ENCODE data around the gene ACSL6. TPM values are rescaled to one million over a fixed set of nuclear protein-coding genes. Genes with fewer than 3 reads are reported as not detected.

The ACSL6 gene
- total and polyA plus RNA-seq, 5 donors from 2014 or later = 3.0 to 5.7 (median 5.5) TPM

DNA sequence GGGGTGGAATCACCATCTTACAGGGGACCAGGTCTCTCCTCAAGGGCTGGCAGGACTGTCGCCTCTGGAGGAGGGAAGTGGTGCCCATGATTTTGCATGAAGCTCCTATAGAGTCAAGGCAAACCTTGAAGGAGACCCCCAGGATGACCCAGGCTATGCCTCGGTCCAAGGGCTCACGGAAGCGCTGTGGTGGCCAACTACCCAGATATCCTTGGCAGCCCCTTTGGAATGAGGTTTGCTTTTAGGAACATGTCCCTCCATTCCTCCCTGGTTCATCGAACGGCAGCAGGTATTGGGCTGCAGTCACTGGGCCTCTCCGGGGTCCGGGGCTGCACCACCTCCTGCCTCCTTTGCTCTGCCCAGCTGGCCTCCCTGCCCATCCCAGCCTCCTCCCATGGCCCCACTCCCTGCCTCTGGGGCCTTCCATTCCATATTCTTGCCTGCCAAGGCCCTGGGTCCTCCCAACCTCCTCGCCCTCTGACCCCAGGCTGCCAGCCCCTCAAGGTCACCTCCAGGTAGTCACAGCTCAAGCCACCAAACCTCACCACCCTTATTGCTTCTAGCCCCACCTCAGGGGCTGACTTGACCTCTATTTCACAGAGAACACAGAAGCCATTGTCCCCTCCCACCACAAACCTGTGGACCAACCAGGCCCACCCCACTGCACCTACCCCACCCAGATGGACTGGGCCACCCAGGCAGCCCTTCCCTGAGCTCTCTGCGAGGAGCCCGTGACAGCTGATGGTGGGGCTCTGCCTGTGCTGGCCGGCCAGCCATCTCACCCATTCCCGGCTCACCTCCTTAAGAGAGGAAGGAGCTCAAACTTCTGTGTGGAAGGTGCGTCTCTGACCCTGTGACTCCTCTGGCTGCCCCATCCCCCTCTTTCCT, 45.4 kb upstream of the ACSL6 start:
- Histone ChIP-seq H3K4me3 (ENCODE audit: low read depth, low read length) (no peak overlapping the region), H3K27me3 (ENCODE audit: control insufficient read depth, insufficient read depth, low read length) (no peaks in the 10 kb centered on the region), H3K9me3 (ENCODE audit: control insufficient read depth in 2 of 2, low read length in 2 of 2) (no peaks in the 10 kb centered on the region), H3K36me3 (ENCODE audit: control insufficient read depth, insufficient read depth, low read length) (no peaks in the 10 kb centered on the region), H3K4me1 (ENCODE audit: control insufficient read depth, insufficient read depth, low read length, poor library complexity, severe bottlenecking) (peaks cover 33% of the 10 kb centered on the region), H3K27ac (ENCODE audit: insufficient read depth, low read length, poor library complexity, severe bottlenecking) (no peak overlapping the region)
- ATAC-seq (ENCODE audit: low read depth in 2 of 2) = no peak
- H3K27me3 Mint-ChIP-seq = peaks cover 4% of the 10 kb centered on the region
- no peak for DNase-seq
- H3K27ac Mint-ChIP-seq = peak overlapping the region in 1 of 3 donors; percentile 56
- H3K4me1 Mint-ChIP-seq = peaks cover 0 to 38% (median 15%) of the 10 kb centered on the region in 4 donors
- H3K36me3 Mint-ChIP-seq = no peaks in the 10 kb centered on the region
- no peaks in the 10 kb centered on the region for H3K9me3 Mint-ChIP-seq
- peak overlapping the region in 1 of 4 donors; percentile 36 for H3K4me3 Mint-ChIP-seq

DNA sequence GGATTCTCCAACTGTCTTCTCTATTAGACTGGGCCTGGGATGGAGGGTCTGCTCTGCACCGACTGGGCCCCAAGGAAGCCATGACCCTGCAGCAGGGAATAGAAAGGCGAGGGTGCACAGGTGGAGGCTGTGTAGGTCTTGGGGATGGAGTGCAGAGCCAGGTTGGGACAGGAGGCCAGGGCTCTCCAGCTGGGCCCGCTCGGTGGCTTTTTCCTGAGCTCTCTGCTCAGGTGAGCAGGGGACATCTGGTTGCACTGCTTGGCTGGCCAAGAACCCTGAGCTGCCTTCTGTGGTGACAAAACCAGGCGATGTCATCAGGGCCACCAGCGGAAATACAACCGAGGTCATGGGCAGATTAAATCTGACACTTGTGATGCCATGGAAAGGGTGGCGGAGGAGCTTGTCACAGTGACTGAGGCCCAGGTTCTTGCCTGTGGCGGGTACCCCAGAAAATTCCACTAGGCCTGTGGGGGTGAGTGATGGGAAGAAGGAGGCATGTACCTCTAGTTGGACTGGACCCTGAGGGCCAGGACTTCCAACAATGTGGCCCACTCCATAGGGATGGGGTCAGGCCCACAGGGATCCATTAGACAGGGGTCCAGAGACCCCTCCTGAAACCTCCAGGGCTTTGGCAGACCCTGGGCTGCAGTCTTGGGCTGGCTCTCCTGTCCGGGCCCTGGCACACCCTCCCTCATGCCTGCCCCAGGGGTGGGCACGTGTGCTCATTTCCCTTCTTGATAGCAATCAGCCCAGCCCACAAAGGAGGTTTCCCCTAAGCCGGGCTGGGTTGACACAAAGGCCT, 44.6 kb upstream of the ACSL6 start:
- Mint-ChIP-seq H3K4me1 (peaks cover 0 to 38% (median 15%) of the 10 kb centered on the region in 4 donors), H3K36me3 (no peaks in the 10 kb centered on the region), H3K4me3 (peak overlapping the region in 2 of 4 donors; percentile 40 to 65), H3K27ac (peak overlapping the region in 1 of 3 donors; percentile 85), H3K27me3 (peaks cover 12% of the 10 kb centered on the region), H3K9me3 (no peaks in the 10 kb centered on the region)
- DNase-seq = peak; percentile 16 to 74 (median 40)
- H3K27ac ChIP-seq (ENCODE audit: insufficient read depth, low read length, poor library complexity, severe bottlenecking) = peak overlapping the region; percentile 55
- no peak overlapping the region for H3K4me3 ChIP-seq (ENCODE audit: low read depth, low read length)
- no peaks in the 10 kb centered on the region for H3K9me3 ChIP-seq (ENCODE audit: control insufficient read depth in 2 of 2, low read length in 2 of 2)
- peaks cover 33% of the 10 kb centered on the region for H3K4me1 ChIP-seq (ENCODE audit: control insufficient read depth, insufficient read depth, low read length, poor library complexity, severe bottlenecking)
- no peaks in the 10 kb centered on the region for H3K27me3 ChIP-seq (ENCODE audit: control insufficient read depth, insufficient read depth, low read length)
- ATAC-seq (ENCODE audit: low read depth in 2 of 2) = peak; percentile 74 to 75
- no peaks in the 10 kb centered on the region for H3K36me3 ChIP-seq (ENCODE audit: control insufficient read depth, insufficient read depth, low read length)

DNA sequence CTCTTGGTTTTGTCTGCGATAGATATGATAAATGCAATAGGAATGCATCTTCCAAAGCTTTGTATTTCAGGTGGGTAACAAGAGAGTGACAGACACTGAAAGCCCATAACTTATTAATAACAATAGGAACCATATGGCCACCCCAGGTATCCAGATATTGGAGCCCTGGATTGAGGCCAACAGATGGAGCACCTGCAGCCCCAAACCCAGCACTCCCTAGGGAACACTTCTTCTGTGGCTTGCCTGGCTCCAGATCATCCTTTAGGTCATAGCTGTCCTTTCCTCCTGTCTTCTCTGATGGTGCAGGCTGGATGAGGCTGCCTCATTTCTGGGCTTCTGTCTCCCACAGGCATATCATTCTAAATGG, 44.0 kb upstream of the ACSL6 start:
- Histone ChIP-seq H3K4me3 (ENCODE audit: low read depth, low read length) (no peak overlapping the region), H3K36me3 (ENCODE audit: control insufficient read depth, insufficient read depth, low read length) (no peaks in the 10 kb centered on the region), H3K27ac (ENCODE audit: insufficient read depth, low read length, poor library complexity, severe bottlenecking) (no peak overlapping the region), H3K9me3 (ENCODE audit: control insufficient read depth in 2 of 2, low read length in 2 of 2) (no peaks in the 10 kb centered on the region), H3K4me1 (ENCODE audit: control insufficient read depth, insufficient read depth, low read length, poor library complexity, severe bottlenecking) (peaks cover 33% of the 10 kb centered on the region), H3K27me3 (ENCODE audit: control insufficient read depth, insufficient read depth, low read length) (no peaks in the 10 kb centered on the region)
- ATAC-seq (ENCODE audit: low read depth in 2 of 2) = no peak
- Mint-ChIP-seq H3K27ac (no peak overlapping the region), H3K9me3 (no peaks in the 10 kb centered on the region), H3K4me1 (peaks cover 0 to 38% (median 15%) of the 10 kb centered on the region in 4 donors), H3K27me3 (peaks cover 13% of the 10 kb centered on the region), H3K36me3 (no peaks in the 10 kb centered on the region), H3K4me3 (no peak overlapping the region)
- no peak for DNase-seq

DNA sequence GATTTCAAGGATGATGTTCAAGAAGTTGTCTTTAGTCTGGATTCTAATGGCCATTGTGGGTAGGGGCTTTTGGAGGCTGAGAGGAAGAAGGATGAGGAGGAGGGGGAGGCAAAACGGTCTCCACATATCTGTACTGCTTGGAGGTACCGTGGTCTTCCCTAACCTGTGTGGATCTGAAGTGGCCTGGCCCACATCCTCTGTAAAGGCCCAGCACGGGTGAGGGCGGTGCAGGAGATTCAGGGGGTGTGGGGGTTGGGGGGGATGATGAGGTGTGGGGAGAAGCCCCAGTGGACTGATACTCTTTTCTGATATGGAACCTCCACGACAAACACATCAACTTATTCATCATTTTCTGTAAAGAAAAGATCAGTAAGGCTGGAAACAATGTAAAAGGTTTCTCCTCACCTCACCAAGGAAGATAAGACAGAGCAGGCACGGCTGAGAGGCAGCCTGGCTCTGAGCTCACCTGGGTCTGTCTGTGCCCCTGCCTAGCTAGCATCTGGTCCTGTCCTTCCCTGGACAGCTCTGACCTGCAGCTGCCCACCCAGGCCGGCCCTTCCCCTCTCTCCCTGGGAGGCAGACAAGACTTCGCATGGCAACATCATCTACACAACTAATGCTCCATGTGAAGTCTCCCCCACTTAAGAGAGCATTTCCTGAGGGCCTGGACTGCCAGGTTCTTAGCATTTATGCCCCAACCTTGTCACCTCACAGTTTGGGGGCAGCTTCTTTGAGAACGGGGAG, 43.4 kb upstream of the ACSL6 start:
- ATAC-seq (ENCODE audit: low read depth in 2 of 2) (no peak), DNase-seq (no peak)
- Histone ChIP-seq H3K36me3 (ENCODE audit: control insufficient read depth, insufficient read depth, low read length) (no peaks in the 10 kb centered on the region), H3K27me3 (ENCODE audit: control insufficient read depth, insufficient read depth, low read length) (no peaks in the 10 kb centered on the region), H3K27ac (ENCODE audit: insufficient read depth, low read length, poor library complexity, severe bottlenecking) (no peak overlapping the region), H3K4me3 (ENCODE audit: low read depth, low read length) (no peak overlapping the region), H3K9me3 (ENCODE audit: control insufficient read depth in 2 of 2, low read length in 2 of 2) (no peaks in the 10 kb centered on the region), H3K4me1 (ENCODE audit: control insufficient read depth, insufficient read depth, low read length, poor library complexity, severe bottlenecking) (peaks cover 33% of the 10 kb centered on the region)
- Mint-ChIP-seq H3K4me3 (no peak overlapping the region), H3K27me3 (peaks cover 13% of the 10 kb centered on the region), H3K4me1 (peaks cover 0 to 38% (median 15%) of the 10 kb centered on the region in 4 donors), H3K9me3 (no peaks in the 10 kb centered on the region), H3K27ac (no peak overlapping the region), H3K36me3 (no peaks in the 10 kb centered on the region)

DNA sequence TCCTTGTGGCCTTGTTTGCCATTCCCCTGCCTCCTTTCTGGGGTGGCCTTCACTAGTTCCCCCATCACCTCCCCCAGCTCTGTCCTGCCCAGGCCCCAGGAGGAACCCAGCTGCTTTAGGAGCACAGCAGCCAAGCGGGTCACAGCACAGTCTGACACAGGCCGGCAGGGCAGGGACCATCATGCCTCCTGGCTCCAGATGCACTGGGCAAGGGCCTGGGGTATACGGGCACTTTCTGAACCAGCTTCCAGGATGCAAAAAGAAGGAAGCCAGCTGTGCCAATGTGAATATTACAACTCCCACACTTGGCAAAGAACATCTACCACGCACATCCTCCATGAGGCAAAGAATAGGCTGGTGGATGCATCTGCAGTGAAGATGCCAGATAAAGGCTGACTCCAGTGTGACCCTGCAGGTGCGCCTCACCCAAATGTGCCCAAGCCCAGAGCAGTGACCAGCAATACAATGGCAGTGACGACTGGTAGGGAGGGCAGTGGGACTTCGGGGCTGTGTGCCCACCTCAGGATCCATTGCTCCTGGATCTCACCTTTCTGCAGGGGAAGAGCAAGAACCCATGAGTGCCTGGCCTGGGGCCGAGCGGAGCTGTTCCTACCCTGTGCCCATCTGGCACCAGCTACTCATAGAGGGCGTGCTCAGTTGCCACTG, 42.7 kb upstream of the ACSL6 start:
- Mint-ChIP-seq H3K27ac (no peak overlapping the region), H3K36me3 (no peaks in the 10 kb centered on the region), H3K9me3 (no peaks in the 10 kb centered on the region), H3K4me1 (peaks cover 0 to 33% (median 14%) of the 10 kb centered on the region in 4 donors), H3K27me3 (peaks cover 13% of the 10 kb centered on the region), H3K4me3 (no peak overlapping the region)
- Histone ChIP-seq H3K4me1 (ENCODE audit: control insufficient read depth, insufficient read depth, low read length, poor library complexity, severe bottlenecking) (peaks cover 30% of the 10 kb centered on the region), H3K36me3 (ENCODE audit: control insufficient read depth, insufficient read depth, low read length) (no peaks in the 10 kb centered on the region), H3K9me3 (ENCODE audit: control insufficient read depth in 2 of 2, low read length in 2 of 2) (no peaks in the 10 kb centered on the region), H3K4me3 (ENCODE audit: low read depth, low read length) (no peak overlapping the region), H3K27me3 (ENCODE audit: control insufficient read depth, insufficient read depth, low read length) (no peaks in the 10 kb centered on the region), H3K27ac (ENCODE audit: insufficient read depth, low read length, poor library complexity, severe bottlenecking) (no peak overlapping the region)
- DNase-seq (no peak), ATAC-seq (ENCODE audit: low read depth in 2 of 2) (no peak)

DNA sequence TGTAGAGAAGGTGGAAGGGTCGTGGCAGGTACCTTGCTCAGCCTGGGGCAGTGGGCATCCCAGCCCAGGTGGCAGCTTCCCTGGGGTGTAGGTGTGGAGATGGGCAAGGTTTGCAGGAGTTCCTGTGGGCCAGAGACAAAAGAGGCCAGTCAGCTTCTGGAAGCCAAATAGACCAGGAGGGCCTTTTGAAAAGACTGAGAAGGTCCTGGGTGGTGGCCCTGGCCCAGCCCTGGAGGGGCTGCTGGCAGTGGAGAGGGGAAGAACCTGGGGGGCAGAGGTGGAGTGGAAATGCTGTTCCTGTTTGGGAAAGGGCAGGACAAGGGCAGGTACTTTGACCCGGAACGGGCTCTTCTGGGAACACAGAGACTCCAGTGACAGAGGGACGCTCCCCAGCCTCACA, 42.0 kb upstream of the ACSL6 start:
- Mint-ChIP-seq H3K27ac (no peak overlapping the region), H3K9me3 (no peaks in the 10 kb centered on the region), H3K4me3 (no peak overlapping the region), H3K4me1 (peaks cover 0 to 31% (median 11%) of the 10 kb centered on the region in 4 donors), H3K36me3 (no peaks in the 10 kb centered on the region), H3K27me3 (peaks cover 13% of the 10 kb centered on the region)
- Histone ChIP-seq H3K4me1 (ENCODE audit: control insufficient read depth, insufficient read depth, low read length, poor library complexity, severe bottlenecking) (peaks cover 23% of the 10 kb centered on the region), H3K27ac (ENCODE audit: insufficient read depth, low read length, poor library complexity, severe bottlenecking) (no peak overlapping the region), H3K27me3 (ENCODE audit: control insufficient read depth, insufficient read depth, low read length) (no peaks in the 10 kb centered on the region), H3K36me3 (ENCODE audit: control insufficient read depth, insufficient read depth, low read length) (no peaks in the 10 kb centered on the region), H3K4me3 (ENCODE audit: low read depth, low read length) (no peak overlapping the region), H3K9me3 (ENCODE audit: control insufficient read depth in 2 of 2, low read length in 2 of 2) (no peaks in the 10 kb centered on the region)
- ATAC-seq (ENCODE audit: low read depth in 2 of 2) (no peak), DNase-seq (no peak)

DNA sequence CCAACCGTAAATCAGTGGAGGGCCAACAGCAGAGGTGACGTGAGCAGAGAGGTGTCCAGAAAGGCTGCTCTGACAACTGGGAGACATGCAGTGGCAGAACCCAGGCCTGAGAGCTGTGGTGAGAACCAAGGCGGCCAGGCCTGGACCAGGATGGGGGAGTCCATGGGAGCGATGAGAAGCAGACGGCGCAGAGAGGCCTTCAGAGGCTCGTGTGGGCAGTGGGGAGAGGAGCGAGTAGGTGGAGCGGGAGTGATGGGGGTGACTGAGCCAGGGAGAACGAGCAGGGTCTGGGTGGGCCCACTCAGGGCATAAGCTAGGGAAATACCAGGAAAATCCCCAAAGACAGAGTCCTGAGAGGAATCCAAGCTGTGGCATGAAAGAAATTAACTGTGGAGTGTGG, 41.1 kb upstream of the ACSL6 start:
- H3K27ac ChIP-seq (ENCODE audit: insufficient read depth, low read length, poor library complexity, severe bottlenecking) = no peak overlapping the region
- no peak overlapping the region for H3K4me3 ChIP-seq (ENCODE audit: low read depth, low read length)
- Mint-ChIP-seq H3K36me3 (no peaks in the 10 kb centered on the region), H3K27me3 (peaks cover 13% of the 10 kb centered on the region), H3K9me3 (no peaks in the 10 kb centered on the region), H3K4me3 (no peak overlapping the region), H3K27ac (peak overlapping the region in 1 of 3 donors; percentile 67), H3K4me1 (peaks cover 0 to 26% (median 10%) of the 10 kb centered on the region in 4 donors)
- H3K27me3 ChIP-seq (ENCODE audit: control insufficient read depth, insufficient read depth, low read length) = no peaks in the 10 kb centered on the region
- no peaks in the 10 kb centered on the region for H3K9me3 ChIP-seq (ENCODE audit: control insufficient read depth in 2 of 2, low read length in 2 of 2)
- peaks cover 22% of the 10 kb centered on the region for H3K4me1 ChIP-seq (ENCODE audit: control insufficient read depth, insufficient read depth, low read length, poor library complexity, severe bottlenecking)
- DNase-seq (no peak), ATAC-seq (ENCODE audit: low read depth in 2 of 2) (no peak)
- no peaks in the 10 kb centered on the region for H3K36me3 ChIP-seq (ENCODE audit: control insufficient read depth, insufficient read depth, low read length)

All from CD4-positive, CD25-positive, alpha-beta regulatory T cell (primary cell).